ENCODE data around the gene NUBP2. TPM values are rescaled to one million over a fixed set of nuclear protein-coding genes. Genes with fewer than 3 reads are reported as not detected.

Gene NUBP2
- total RNA-seq, 1 donor from 2014 or later, result 40.7 TPM

DNA sequence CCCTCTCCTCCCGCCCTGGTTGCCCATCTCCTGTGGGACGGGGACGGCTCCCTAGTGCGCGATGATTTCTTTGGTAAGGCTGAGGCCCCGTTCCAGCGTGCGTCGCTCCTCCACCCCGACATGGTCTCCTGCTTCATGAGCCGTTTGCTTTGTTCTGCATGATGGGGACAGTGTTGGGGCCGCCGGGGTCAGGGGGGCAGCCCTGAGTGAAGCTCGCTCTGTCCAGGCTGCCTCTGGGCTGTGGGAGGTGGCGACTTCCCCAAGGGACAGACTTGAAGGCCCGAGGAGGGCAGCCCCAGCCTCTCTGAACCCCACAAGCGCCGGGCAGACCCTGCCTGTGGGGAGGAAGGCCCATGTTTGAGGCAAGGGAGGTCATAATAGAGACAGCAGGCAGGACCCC is 23.8 kb upstream of the NUBP2 start:
- no peak overlapping the region for H3K9ac ChIP-seq (ENCODE audit: low read depth in 1 of 3, low read length in 3 of 3)
- H3K9me3 ChIP-seq (ENCODE audit: control insufficient read depth in 3 of 3, low read length in 3 of 3), result no peaks in the 10 kb centered on the region
- peaks cover 35 to 38% (median 36%) of the 10 kb centered on the region in 3 donors for H3K36me3 ChIP-seq (ENCODE audit: control insufficient read depth in 3 of 3, insufficient read depth in 3 of 3, low read length in 3 of 3)
- H3K27ac ChIP-seq (ENCODE audit: low read depth, low read length), result no peak overlapping the region
- no peaks in the 10 kb centered on the region for H3K27me3 ChIP-seq (ENCODE audit: control insufficient read depth in 3 of 3, insufficient read depth in 3 of 3, low read length in 3 of 3)
- H3K4me3 ChIP-seq (ENCODE audit: low read length in 3 of 3), result no peak overlapping the region
- no peaks in the 10 kb centered on the region for H3K4me1 ChIP-seq (ENCODE audit: control insufficient read depth in 3 of 3, insufficient read depth in 3 of 3, low read length in 3 of 3)

GRCh38 chr16:1759511-1759910 is 23.2 kb upstream of the NUBP2 start:
- H3K36me3 ChIP-seq (ENCODE audit: control insufficient read depth in 3 of 3, insufficient read depth in 3 of 3, low read length in 3 of 3), result peaks cover 34 to 42% (median 38%) of the 10 kb centered on the region in 3 donors
- no peaks in the 10 kb centered on the region for H3K27me3 ChIP-seq (ENCODE audit: control insufficient read depth in 3 of 3, insufficient read depth in 3 of 3, low read length in 3 of 3)
- H3K4me1 ChIP-seq (ENCODE audit: control insufficient read depth in 3 of 3, insufficient read depth in 3 of 3, low read length in 3 of 3), result no peaks in the 10 kb centered on the region
- no peak overlapping the region for H3K27ac ChIP-seq (ENCODE audit: low read depth, low read length)
- no peak overlapping the region for H3K9ac ChIP-seq (ENCODE audit: low read depth in 1 of 3, low read length in 3 of 3)
- no peaks in the 10 kb centered on the region for H3K9me3 ChIP-seq (ENCODE audit: control insufficient read depth in 3 of 3, low read length in 3 of 3)
- no peak overlapping the region for H3K4me3 ChIP-seq (ENCODE audit: low read length in 3 of 3)

DNA sequence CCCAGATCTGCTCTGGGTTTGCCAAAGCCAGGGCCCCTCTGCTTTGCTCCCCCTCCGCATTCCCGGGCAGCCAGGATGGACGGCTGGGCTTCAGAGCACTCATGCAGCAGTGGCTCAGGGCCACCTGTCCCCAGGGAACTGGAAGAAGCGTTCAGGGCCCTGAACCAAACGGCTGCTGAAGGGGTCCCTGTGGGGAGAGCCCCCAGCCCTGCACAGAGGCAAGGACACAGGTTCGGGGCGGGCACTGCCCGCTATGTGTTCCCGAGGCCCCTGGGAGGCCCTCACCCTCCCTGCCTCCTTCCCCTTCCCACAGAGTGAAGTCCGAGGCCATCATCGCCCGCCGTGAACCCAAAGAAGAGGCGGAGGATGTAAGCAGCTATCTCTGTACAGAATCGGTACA is 21.8 kb upstream of the NUBP2 start:
- H3K4me3 ChIP-seq (ENCODE audit: low read length in 3 of 3), result no peak overlapping the region
- H3K9ac ChIP-seq (ENCODE audit: low read depth in 1 of 3, low read length in 3 of 3), result no peak overlapping the region
- H3K9me3 ChIP-seq (ENCODE audit: control insufficient read depth in 3 of 3, low read length in 3 of 3), result no peaks in the 10 kb centered on the region
- H3K27me3 ChIP-seq (ENCODE audit: control insufficient read depth in 3 of 3, insufficient read depth in 3 of 3, low read length in 3 of 3), result no peaks in the 10 kb centered on the region
- H3K36me3 ChIP-seq (ENCODE audit: control insufficient read depth in 3 of 3, insufficient read depth in 3 of 3, low read length in 3 of 3), result peaks cover 40 to 51% (median 48%) of the 10 kb centered on the region in 3 donors
- no peaks in the 10 kb centered on the region for H3K4me1 ChIP-seq (ENCODE audit: control insufficient read depth in 3 of 3, insufficient read depth in 3 of 3, low read length in 3 of 3)
- no peak overlapping the region for H3K27ac ChIP-seq (ENCODE audit: low read depth, low read length)

- Histone ChIP-seq H3K9me3 (ENCODE audit: control insufficient read depth in 3 of 3, low read length in 3 of 3) (no peaks in the 10 kb centered on the region), H3K4me1 (ENCODE audit: control insufficient read depth in 3 of 3, insufficient read depth in 3 of 3, low read length in 3 of 3) (no peaks in the 10 kb centered on the region), H3K36me3 (ENCODE audit: control insufficient read depth in 3 of 3, insufficient read depth in 3 of 3, low read length in 3 of 3) (peaks cover 44 to 57% (median 52%) of the 10 kb centered on the region in 3 donors), H3K27me3 (ENCODE audit: control insufficient read depth in 3 of 3, insufficient read depth in 3 of 3, low read length in 3 of 3) (no peaks in the 10 kb centered on the region), H3K27ac (ENCODE audit: low read depth, low read length) (no peak overlapping the region), H3K4me3 (ENCODE audit: low read length in 3 of 3) (no peak overlapping the region), H3K9ac (ENCODE audit: low read depth in 1 of 3, low read length in 3 of 3) (no peak overlapping the region)
Measured at GRCh38 chr16:1761751-1762150, 21.0 kb upstream of the NUBP2 start.

- H3K27me3 ChIP-seq (ENCODE audit: control insufficient read depth in 3 of 3, insufficient read depth in 3 of 3, low read length in 3 of 3), result no peaks in the 10 kb centered on the region
- H3K36me3 ChIP-seq (ENCODE audit: control insufficient read depth in 3 of 3, insufficient read depth in 3 of 3, low read length in 3 of 3), result peaks cover 48 to 58% (median 55%) of the 10 kb centered on the region in 3 donors
- no peaks in the 10 kb centered on the region for H3K4me1 ChIP-seq (ENCODE audit: control insufficient read depth in 3 of 3, insufficient read depth in 3 of 3, low read length in 3 of 3)
- H3K9ac ChIP-seq (ENCODE audit: low read depth in 1 of 3, low read length in 3 of 3), result no peak overlapping the region
- no peaks in the 10 kb centered on the region for H3K9me3 ChIP-seq (ENCODE audit: control insufficient read depth in 3 of 3, low read length in 3 of 3)
- H3K4me3 ChIP-seq (ENCODE audit: low read length in 3 of 3), result no peak overlapping the region
- no peak overlapping the region for H3K27ac ChIP-seq (ENCODE audit: low read depth, low read length)
Measured at GRCh38 chr16:1762196-1762878, 20.4 kb upstream of the NUBP2 start.

GRCh38 chr16:1762879-1763520 is 19.8 kb upstream of the NUBP2 start:
- Histone ChIP-seq H3K36me3 (ENCODE audit: control insufficient read depth in 3 of 3, insufficient read depth in 3 of 3, low read length in 3 of 3) (peaks cover 50 to 60% (median 58%) of the 10 kb centered on the region in 3 donors), H3K9me3 (ENCODE audit: control insufficient read depth in 3 of 3, low read length in 3 of 3) (no peaks in the 10 kb centered on the region), H3K9ac (ENCODE audit: low read depth in 1 of 3, low read length in 3 of 3) (no peak overlapping the region), H3K4me1 (ENCODE audit: control insufficient read depth in 3 of 3, insufficient read depth in 3 of 3, low read length in 3 of 3) (no peaks in the 10 kb centered on the region), H3K27me3 (ENCODE audit: control insufficient read depth in 3 of 3, insufficient read depth in 3 of 3, low read length in 3 of 3) (no peaks in the 10 kb centered on the region), H3K4me3 (ENCODE audit: low read length in 3 of 3) (no peak overlapping the region), H3K27ac (ENCODE audit: low read depth, low read length) (no peak overlapping the region)

DNA sequence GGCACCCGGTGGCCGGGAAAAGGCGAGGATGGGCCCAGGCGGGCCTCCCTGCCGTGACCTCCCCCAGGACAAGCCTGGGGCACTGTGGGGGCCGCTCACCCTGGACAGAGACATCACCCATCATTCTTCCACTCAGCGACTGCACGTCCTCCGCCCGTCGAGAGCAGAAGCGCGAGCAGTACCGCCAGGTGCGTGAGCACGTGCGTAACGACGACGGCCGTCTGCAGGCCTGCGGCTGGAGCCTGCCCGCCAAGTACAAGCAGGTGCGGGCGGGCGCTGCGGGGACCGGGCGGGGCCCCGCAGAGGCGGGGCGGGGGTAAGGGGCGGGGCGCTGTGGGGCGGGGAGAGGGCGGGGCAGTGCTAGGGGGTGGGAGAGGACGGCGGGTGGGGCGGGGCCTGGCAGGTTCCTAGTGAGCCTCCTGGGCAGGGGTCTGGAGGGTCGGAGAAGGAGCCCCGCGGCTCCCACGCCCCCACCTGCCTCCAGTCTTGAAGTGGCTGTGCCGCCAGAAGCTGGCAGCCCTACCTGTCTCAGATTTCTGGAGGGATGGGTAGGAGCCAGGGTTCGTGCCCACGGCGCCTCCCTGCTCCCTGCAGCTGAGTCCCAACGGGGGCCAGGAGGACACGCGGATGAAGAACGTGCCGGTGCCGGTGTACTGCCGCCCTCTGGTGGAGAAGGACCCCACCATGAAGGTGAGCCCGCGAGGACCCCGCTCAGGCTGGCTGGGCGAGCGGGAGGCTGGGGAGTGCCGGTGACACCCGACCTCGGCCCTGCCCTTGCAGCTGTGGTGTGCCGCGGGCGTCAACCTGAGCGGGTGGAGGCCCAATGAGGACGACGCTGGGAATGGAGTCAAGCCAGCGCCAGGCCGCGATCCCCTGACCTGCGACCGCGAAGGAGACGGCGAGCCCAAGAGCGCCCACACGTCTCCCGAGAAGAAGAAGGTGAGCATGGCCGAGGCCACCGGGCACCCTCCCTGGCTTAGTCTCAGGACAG is 18.9 kb upstream of the NUBP2 start:
- Histone ChIP-seq H3K4me1 (ENCODE audit: control insufficient read depth in 3 of 3, insufficient read depth in 3 of 3, low read length in 3 of 3) (no peaks in the 10 kb centered on the region), H3K27me3 (ENCODE audit: control insufficient read depth in 3 of 3, insufficient read depth in 3 of 3, low read length in 3 of 3) (no peaks in the 10 kb centered on the region), H3K4me3 (ENCODE audit: low read length in 3 of 3) (no peak overlapping the region), H3K9ac (ENCODE audit: low read depth in 1 of 3, low read length in 3 of 3) (no peak overlapping the region), H3K36me3 (ENCODE audit: control insufficient read depth in 3 of 3, insufficient read depth in 3 of 3, low read length in 3 of 3) (peaks cover 48 to 64% (median 64%) of the 10 kb centered on the region in 3 donors), H3K9me3 (ENCODE audit: control insufficient read depth in 3 of 3, low read length in 3 of 3) (no peaks in the 10 kb centered on the region), H3K27ac (ENCODE audit: low read depth, low read length) (no peak overlapping the region)

- Histone ChIP-seq H3K9me3 (ENCODE audit: control insufficient read depth in 3 of 3, low read length in 3 of 3) (no peaks in the 10 kb centered on the region), H3K27me3 (ENCODE audit: control insufficient read depth in 3 of 3, insufficient read depth in 3 of 3, low read length in 3 of 3) (no peaks in the 10 kb centered on the region), H3K4me1 (ENCODE audit: control insufficient read depth in 3 of 3, insufficient read depth in 3 of 3, low read length in 3 of 3) (peaks cover 0 to 5% (median 3%) of the 10 kb centered on the region in 3 donors), H3K27ac (ENCODE audit: low read depth, low read length) (no peak overlapping the region), H3K36me3 (ENCODE audit: control insufficient read depth in 3 of 3, insufficient read depth in 3 of 3, low read length in 3 of 3) (peaks cover 48 to 64% (median 62%) of the 10 kb centered on the region in 3 donors), H3K4me3 (ENCODE audit: low read length in 3 of 3) (no peak overlapping the region), H3K9ac (ENCODE audit: low read depth in 1 of 3, low read length in 3 of 3) (no peak overlapping the region)
Measured at GRCh38 chr16:1764971-1765370, 17.8 kb upstream of the NUBP2 start.

- no peak overlapping the region for H3K9ac ChIP-seq (ENCODE audit: low read depth in 1 of 3, low read length in 3 of 3)
- H3K9me3 ChIP-seq (ENCODE audit: control insufficient read depth in 3 of 3, low read length in 3 of 3), result no peaks in the 10 kb centered on the region
- peaks cover 6 to 13% (median 11%) of the 10 kb centered on the region in 3 donors for H3K4me1 ChIP-seq (ENCODE audit: control insufficient read depth in 3 of 3, insufficient read depth in 3 of 3, low read length in 3 of 3)
- no peak overlapping the region for H3K4me3 ChIP-seq (ENCODE audit: low read length in 3 of 3)
- H3K36me3 ChIP-seq (ENCODE audit: control insufficient read depth in 3 of 3, insufficient read depth in 3 of 3, low read length in 3 of 3), result peaks cover 41 to 56% (median 54%) of the 10 kb centered on the region in 3 donors
- H3K27me3 ChIP-seq (ENCODE audit: control insufficient read depth in 3 of 3, insufficient read depth in 3 of 3, low read length in 3 of 3), result no peaks in the 10 kb centered on the region
- no peak overlapping the region for H3K27ac ChIP-seq (ENCODE audit: low read depth, low read length)
Measured at GRCh38 chr16:1765826-1766225, 16.9 kb upstream of the NUBP2 start.
